Measurements from ENCODE around the gene ZNF557. TPM values are rescaled to one million over a fixed set of nuclear protein-coding genes. Genes with fewer than 3 reads are reported as not detected.
"Not testable (repeated sequence)": the region's sequence is repeated elsewhere in the genome, so short reads cannot be mapped to it uniquely, and the experiment has no call there.

ZNF557 gene
- total and polyA plus RNA-seq, 2 of the 4 experiments (the other 2 are of a cell fraction) = 3.7 to 21.1 TPM

DNA sequence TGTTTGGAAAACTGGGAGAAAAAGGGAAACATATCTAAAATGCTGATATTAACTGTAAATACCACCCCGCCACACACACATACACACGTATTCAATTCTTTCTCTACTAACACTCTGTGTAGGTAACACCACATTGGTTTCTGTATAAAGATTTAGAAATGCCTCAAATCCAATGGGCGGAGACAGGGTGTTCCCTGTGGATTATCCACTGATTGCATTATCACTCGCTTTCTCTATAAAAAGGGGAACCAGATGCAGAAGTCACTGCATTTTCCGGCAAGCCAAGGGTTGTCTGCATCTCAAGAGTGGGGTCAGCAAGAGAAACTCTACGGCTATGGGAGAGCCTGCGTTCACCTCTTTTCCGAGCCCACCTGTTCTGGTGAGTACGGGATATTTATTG is 39.2 kb upstream of the ZNF557 start, which contains the start of gene MBD3L5:
MBD3L5 (plus strand) TSS at position 301 of the 400 bp plus-strand sequence; CDS start at position 335, 34 bp downstream.
- H2AFZ ChIP-seq (replicated peaks; ENCODE audit: low read length, poor library complexity); H3K4me2 ChIP-seq (ENCODE audit: low read depth, low read length); H3K4me3 ChIP-seq (ENCODE audit: insufficient read depth, low read depth, low read length); ATAC-seq (ENCODE audit: low read depth); dilution Hi-C loops (cut with HindIII; ENCODE audit: low sequenced_read_pairs, unreplicated experiment); H3K9me1 ChIP-seq (ENCODE audit: insufficient read depth, low read length); BruUV-seq (replicated peaks); H4K20me1 ChIP-seq (ENCODE audit: insufficient read depth, low read length); H2AK9ac ChIP-seq (replicated peaks; ENCODE audit: low read depth, low read length, poor library complexity); H3K4ac ChIP-seq (ENCODE audit: low read depth, low read length); H3K14ac ChIP-seq (replicated peaks; ENCODE audit: low read depth, low read length); H3K27me3 ChIP-seq (ENCODE audit: control insufficient read depth, insufficient read depth, low read length); H3K79me1 ChIP-seq (ENCODE audit: low read depth in 1 of 2, low read length in 2 of 2); H4K91ac ChIP-seq (ENCODE audit: insufficient read depth, low read depth, low read length); H4K8ac ChIP-seq (ENCODE audit: low read depth in 2 of 2, low read length in 2 of 2); H3K27ac ChIP-seq (ENCODE audit: insufficient read depth, low read length); H3K23ac ChIP-seq (ENCODE audit: low read depth, low read length); H3K9me3 ChIP-seq (ENCODE audit: control insufficient read depth, insufficient read depth, low read length); H3K4me1 ChIP-seq (ENCODE audit: control insufficient read depth, insufficient read depth, low read length); H3K9ac ChIP-seq (ENCODE audit: low read depth, low read length); H2BK20ac ChIP-seq (ENCODE audit: low read depth, low read length); POLR2A ChIA-PET (ENCODE audit: unreplicated experiment); intact Hi-C loops (cut with micrococcal nuclease); H2BK15ac ChIP-seq (ENCODE audit: low read depth, low read length); H2BK5ac ChIP-seq (ENCODE audit: low read depth, low read length, poor library complexity, severe bottlenecking); H2AK5ac ChIP-seq (ENCODE audit: low read depth, low read length); in situ Hi-C loops (cut with MboI; ENCODE audit: low sequenced_read_pairs); H2BK120ac ChIP-seq (ENCODE audit: low read depth, low read length); DNase-seq; H3K18ac ChIP-seq (ENCODE audit: low read depth, low read length); H4K5ac ChIP-seq (ENCODE audit: low read depth, low read length); H3K56ac ChIP-seq (ENCODE audit: extremely low read depth, insufficient read depth, low read length); H3K36me3 ChIP-seq (ENCODE audit: control insufficient read depth, insufficient read depth, low read length); CTCF ChIA-PET: not testable (repeated sequence)
- WGBS, 2 experiments (ENCODE audit: extremely low coverage in 2 of 2, insufficient read length in 1 of 2) = no CpG with 5 or more reads among the region's 9 CpGs

DNA sequence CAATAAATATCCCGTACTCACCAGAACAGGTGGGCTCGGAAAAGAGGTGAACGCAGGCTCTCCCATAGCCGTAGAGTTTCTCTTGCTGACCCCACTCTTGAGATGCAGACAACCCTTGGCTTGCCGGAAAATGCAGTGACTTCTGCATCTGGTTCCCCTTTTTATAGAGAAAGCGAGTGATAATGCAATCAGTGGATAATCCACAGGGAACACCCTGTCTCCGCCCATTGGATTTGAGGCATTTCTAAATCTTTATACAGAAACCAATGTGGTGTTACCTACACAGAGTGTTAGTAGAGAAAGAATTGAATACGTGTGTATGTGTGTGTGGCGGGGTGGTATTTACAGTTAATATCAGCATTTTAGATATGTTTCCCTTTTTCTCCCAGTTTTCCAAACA is 29.4 kb upstream of the ZNF557 start, which contains the start of gene MBD3L4:
MBD3L4 (minus strand) TSS at position 101 of the 400 bp plus-strand sequence; CDS start at position 66, 35 bp downstream.
- H3K79me1 ChIP-seq (ENCODE audit: low read depth in 1 of 2, low read length in 2 of 2); H2BK20ac ChIP-seq (ENCODE audit: low read depth, low read length); in situ Hi-C loops (cut with MboI; ENCODE audit: low sequenced_read_pairs); H3K9me1 ChIP-seq (ENCODE audit: insufficient read depth, low read length); H3K27ac ChIP-seq (ENCODE audit: insufficient read depth, low read length); BruUV-seq (replicated peaks); H3K4ac ChIP-seq (ENCODE audit: low read depth, low read length); dilution Hi-C loops (cut with HindIII; ENCODE audit: low sequenced_read_pairs, unreplicated experiment); ATAC-seq (ENCODE audit: low read depth); H3K18ac ChIP-seq (ENCODE audit: low read depth, low read length); H3K4me2 ChIP-seq (ENCODE audit: low read depth, low read length); H3K14ac ChIP-seq (replicated peaks; ENCODE audit: low read depth, low read length); H4K8ac ChIP-seq (ENCODE audit: low read depth in 2 of 2, low read length in 2 of 2); H2AK5ac ChIP-seq (ENCODE audit: low read depth, low read length); H2AK9ac ChIP-seq (replicated peaks; ENCODE audit: low read depth, low read length, poor library complexity); intact Hi-C loops (cut with micrococcal nuclease); H4K5ac ChIP-seq (ENCODE audit: low read depth, low read length); H3K4me1 ChIP-seq (ENCODE audit: control insufficient read depth, insufficient read depth, low read length); H4K20me1 ChIP-seq (ENCODE audit: insufficient read depth, low read length); H4K91ac ChIP-seq (ENCODE audit: insufficient read depth, low read depth, low read length); POLR2A ChIA-PET (ENCODE audit: unreplicated experiment); H2BK5ac ChIP-seq (ENCODE audit: low read depth, low read length, poor library complexity, severe bottlenecking); H3K4me3 ChIP-seq (ENCODE audit: insufficient read depth, low read depth, low read length); H3K9me3 ChIP-seq (ENCODE audit: control insufficient read depth, insufficient read depth, low read length); H3K27me3 ChIP-seq (ENCODE audit: control insufficient read depth, insufficient read depth, low read length); CTCF ChIA-PET; H3K36me3 ChIP-seq (ENCODE audit: control insufficient read depth, insufficient read depth, low read length); H2BK15ac ChIP-seq (ENCODE audit: low read depth, low read length); H3K9ac ChIP-seq (ENCODE audit: low read depth, low read length); H2BK120ac ChIP-seq (ENCODE audit: low read depth, low read length); H2AFZ ChIP-seq (replicated peaks; ENCODE audit: low read length, poor library complexity); DNase-seq; H3K56ac ChIP-seq (ENCODE audit: extremely low read depth, insufficient read depth, low read length); H3K23ac ChIP-seq (ENCODE audit: low read depth, low read length): not testable (repeated sequence)
- WGBS, 2 experiments (ENCODE audit: extremely low coverage in 2 of 2, insufficient read length in 1 of 2) = no CpG with 5 or more reads among the region's 9 CpGs

All from IMR-90 (cell line).